ENCODE measurements around the gene SDK1.
"Not testable (repeated sequence)": the region's sequence is repeated elsewhere in the genome, so short reads cannot be mapped to it uniquely, and the experiment has no call there.

The SDK1 gene

DNA sequence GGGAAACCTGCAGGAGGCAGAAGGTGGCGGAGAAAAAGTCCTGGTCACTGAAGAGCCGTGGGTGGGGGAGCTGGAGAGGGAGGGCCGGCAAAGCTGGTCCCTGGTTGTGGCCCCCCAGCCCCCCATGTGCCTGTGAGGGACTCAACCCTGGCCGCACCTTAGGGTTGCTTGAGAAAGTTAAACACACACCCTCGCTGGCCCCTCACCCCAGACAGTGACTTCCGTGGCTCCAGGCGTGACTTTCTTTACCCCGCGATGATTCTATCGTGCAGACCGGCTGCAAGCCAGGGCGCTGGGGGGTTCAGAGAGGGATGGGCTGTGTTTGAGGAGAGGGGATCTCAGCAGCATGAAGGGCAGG, 933.4 kb downstream of the SDK1 start:
- no peaks in the 10 kb centered on the region for H3K36me3 ChIP-seq
- no peaks in the 10 kb centered on the region for H3K27me3 ChIP-seq (ENCODE audit: insufficient read depth, low read depth, severe bottlenecking)
- H3K9me3 ChIP-seq (ENCODE audit: severe bottlenecking): no peaks in the 10 kb centered on the region
- no peak for DNase-seq
- TF ChIP-seq, protein P1, sequence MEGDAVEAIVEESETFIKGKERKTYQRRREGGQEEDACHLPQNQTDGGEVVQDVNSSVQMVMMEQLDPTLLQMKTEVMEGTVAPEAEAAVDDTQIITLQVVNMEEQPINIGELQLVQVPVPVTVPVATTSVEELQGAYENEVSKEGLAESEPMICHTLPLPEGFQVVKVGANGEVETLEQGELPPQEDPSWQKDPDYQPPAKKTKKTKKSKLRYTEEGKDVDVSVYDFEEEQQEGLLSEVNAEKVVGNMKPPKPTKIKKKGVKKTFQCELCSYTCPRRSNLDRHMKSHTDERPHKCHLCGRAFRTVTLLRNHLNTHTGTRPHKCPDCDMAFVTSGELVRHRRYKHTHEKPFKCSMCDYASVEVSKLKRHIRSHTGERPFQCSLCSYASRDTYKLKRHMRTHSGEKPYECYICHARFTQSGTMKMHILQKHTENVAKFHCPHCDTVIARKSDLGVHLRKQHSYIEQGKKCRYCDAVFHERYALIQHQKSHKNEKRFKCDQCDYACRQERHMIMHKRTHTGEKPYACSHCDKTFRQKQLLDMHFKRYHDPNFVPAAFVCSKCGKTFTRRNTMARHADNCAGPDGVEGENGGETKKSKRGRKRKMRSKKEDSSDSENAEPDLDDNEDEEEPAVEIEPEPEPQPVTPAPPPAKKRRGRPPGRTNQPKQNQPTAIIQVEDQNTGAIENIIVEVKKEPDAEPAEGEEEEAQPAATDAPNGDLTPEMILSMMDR (IDR thresholded peaks at IDR 0.05; ENCODE audit: low read depth, low read length): no peak
- no peak overlapping the region for H3K27ac ChIP-seq
- no peak overlapping the region for H3K4me3 ChIP-seq (ENCODE audit: low read depth, low read length)

DNA sequence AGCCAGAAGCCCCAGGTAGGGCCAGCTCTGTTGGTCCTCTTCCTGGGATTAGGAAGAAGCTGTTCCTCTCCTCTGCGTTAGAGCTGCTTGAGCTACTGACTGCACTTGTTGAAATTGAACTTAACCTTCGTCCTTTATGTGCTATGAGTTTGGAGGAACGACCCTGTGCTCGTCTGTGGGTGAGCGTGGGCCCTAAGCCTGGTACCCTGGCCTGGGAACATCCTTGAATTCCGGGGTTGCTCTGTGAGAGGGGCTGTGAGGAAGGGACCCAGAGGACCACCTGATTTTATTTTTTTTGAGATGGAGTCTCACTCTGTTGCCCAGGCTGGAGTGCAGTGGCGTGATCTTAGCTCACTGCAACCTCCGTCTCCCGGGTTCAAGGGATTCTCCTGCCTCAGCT, 933.8 kb downstream of the SDK1 start:
- Histone ChIP-seq H3K27me3 (ENCODE audit: insufficient read depth, low read depth, severe bottlenecking) (no peaks in the 10 kb centered on the region), H3K4me3 (ENCODE audit: low read depth, low read length) (no peak overlapping the region), H3K27ac (no peak overlapping the region), H3K9me3 (ENCODE audit: severe bottlenecking) (no peaks in the 10 kb centered on the region), H3K36me3 (no peaks in the 10 kb centered on the region)
- no peak for DNase-seq
- TF ChIP-seq, protein P1 (IDR thresholded peaks at IDR 0.05; ENCODE audit: low read depth, low read length): no peak

DNA sequence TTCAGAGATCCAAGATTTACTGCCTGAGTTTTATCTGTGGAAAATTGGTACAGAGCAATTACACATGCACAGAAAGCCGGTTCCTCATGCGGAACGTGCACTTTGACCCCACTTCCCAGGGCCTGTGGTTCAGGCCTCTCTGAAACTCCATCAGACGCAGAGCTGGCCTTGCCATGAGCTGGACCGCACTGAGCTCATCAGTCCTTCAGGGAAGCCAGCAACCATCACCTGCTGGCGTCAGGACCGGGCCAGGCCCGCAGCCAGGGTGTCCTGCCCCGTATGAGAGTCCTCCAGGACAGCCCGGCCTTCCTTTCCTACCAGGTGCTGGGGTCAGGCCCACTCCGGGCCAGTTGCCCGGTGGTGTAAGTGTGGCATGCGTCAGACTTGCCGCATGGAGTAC, 934.5 kb downstream of the SDK1 start:
- no peak for DNase-seq
- Histone ChIP-seq H3K27me3 (ENCODE audit: insufficient read depth, low read depth, severe bottlenecking) (no peaks in the 10 kb centered on the region), H3K36me3 (no peaks in the 10 kb centered on the region), H3K9me3 (ENCODE audit: severe bottlenecking) (no peaks in the 10 kb centered on the region), H3K4me3 (ENCODE audit: low read depth, low read length) (no peak overlapping the region), H3K27ac (no peak overlapping the region)
- TF ChIP-seq, protein P1 (IDR thresholded peaks at IDR 0.05; ENCODE audit: low read depth, low read length): no peak

DNA sequence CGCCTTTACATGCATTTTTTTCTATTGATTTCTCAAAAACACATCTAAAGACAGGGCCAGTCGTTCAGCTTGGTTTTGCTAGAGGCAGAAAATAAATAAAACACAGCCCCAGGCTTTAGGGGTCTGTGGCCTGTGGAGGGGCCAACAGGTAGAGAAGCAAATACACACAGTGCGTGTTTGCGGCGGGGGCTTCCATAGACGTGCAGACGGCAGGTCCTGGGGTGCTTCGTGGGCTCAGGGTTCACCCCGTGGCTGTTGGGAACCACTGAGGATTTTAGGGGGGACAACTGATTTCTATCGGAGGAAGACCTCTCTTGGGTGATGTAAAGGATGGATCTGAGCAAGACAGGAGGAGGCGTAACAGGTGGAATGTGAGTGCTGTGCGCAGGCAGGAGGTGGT, 935.3 kb downstream of the SDK1 start:
- H3K9me3 ChIP-seq (ENCODE audit: severe bottlenecking): no peaks in the 10 kb centered on the region
- no peak overlapping the region for H3K27ac ChIP-seq
- H3K27me3 ChIP-seq (ENCODE audit: insufficient read depth, low read depth, severe bottlenecking): no peaks in the 10 kb centered on the region
- H3K36me3 ChIP-seq: no peaks in the 10 kb centered on the region
- no peak overlapping the region for H3K4me3 ChIP-seq (ENCODE audit: low read depth, low read length)
- DNase-seq: no peak
- TF ChIP-seq, protein P1 (IDR thresholded peaks at IDR 0.05; ENCODE audit: low read depth, low read length): no peak

DNA sequence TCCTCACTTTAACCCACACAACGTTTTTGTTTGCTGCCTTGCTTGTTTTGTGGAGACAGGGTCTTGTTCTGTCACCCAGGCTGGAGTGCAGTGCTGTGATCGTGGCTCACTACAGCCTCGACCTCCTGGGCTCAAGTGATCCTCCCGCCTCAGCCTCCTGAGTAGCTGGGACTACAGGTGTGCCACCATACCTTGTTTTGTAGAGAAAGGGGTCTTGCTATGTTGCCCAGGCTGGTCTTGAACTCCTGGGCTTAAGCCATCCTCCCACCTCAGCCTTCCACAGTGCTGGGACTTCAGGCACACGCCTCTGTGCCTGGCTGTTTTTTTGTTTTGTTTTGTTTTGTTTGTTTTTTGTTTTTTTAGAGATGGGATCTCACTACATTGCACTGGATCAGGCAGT, 935.8 kb downstream of the SDK1 start:
- not testable (repeated sequence) for DNase-seq; H3K27me3 ChIP-seq (ENCODE audit: insufficient read depth, low read depth, severe bottlenecking); H3K4me3 ChIP-seq (ENCODE audit: low read depth, low read length); H3K27ac ChIP-seq; H3K36me3 ChIP-seq; H3K9me3 ChIP-seq (ENCODE audit: severe bottlenecking)

DNA sequence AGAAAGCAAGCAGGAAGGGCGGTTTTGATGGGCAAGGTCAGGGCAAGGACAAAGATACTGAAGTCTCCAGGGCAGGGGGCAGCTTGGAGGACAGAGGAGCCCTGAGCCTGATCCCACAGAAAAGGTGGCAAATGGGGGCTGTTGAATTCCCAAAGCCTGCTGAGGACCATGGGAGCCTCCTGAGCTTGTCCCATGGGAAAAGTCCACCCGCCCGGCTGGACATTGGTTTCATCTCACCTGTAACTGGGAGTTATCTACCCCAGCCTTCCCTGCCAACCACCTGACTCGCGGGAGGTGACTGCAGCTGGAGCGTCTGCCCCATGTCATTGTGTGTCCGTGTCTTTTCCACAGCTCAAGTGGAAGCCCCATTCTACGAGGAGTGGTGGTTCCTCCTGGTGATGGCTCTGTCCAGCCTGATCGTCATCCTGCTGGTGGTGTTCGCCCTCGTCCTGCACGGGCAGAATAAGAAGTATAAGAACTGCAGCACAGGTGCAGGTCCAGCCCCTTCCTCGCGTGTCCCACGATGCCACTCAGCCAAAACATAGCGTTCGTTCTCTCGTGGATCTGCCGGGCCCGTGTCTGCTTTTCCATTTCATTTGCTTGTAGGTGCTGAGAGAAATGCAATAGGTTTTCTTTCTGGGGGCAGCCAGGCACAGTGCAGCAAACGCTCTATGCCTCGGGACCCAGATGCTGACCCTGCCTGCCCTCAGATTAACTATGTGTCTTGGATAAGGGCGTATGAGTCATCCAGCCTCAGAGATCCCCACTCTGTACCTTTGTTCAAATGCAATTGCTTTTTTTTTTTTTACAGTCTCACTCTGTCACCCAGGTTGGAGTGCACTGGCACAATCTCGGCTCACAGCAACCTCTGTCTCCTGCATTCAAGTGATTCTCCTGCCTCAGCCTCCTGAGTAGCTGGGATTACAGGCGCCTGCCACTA, 936.5 kb downstream of the SDK1 start:
- H3K9me3 ChIP-seq (ENCODE audit: severe bottlenecking): no peaks in the 10 kb centered on the region
- TF ChIP-seq, protein P1 (IDR thresholded peaks at IDR 0.05; ENCODE audit: low read depth, low read length): no peak
- peak overlapping the region; percentile 46; the same call in 1 of the 2 replicates for H3K27ac ChIP-seq
- no peaks in the 10 kb centered on the region for H3K36me3 ChIP-seq
- peak; percentile 75 for DNase-seq
- no peak overlapping the region for H3K4me3 ChIP-seq (ENCODE audit: low read depth, low read length)
- H3K27me3 ChIP-seq (ENCODE audit: insufficient read depth, low read depth, severe bottlenecking): no peaks in the 10 kb centered on the region
